Calu3 (cell line): ENCODE results near the gene PIEZO2. TPM values are rescaled to one million over a fixed set of nuclear protein-coding genes. Genes with fewer than 3 reads are reported as not detected.

ENCODE experiments used
- BruUV-seq: library from RNA; stranded (reverse); fragments of 400-500 nt; replicated peaks from 2 replicates; lab custom pipeline; 2021; lab: Mats Ljungman, UMichigan
- CTCF ChIA-PET: fragments of 300-600 bp; sonication (Branson Sonifier 250); formaldehyde crosslinking; loops from one replicate; lab custom pipeline; 2022; ENCODE audit warnings: antibody characterized with exemption; lab: Charles Lee
- DNase-seq: peaks from one replicate; pipeline ENCODE4 v3.0.0; 2022
- H3K27ac Mint-ChIP-seq: one replicate; pipeline ENCODE4 v1.8.0; 2022; ENCODE audit warnings: mixed read lengths; ENCODE audit not compliant: unreplicated experiment
- H3K27me3 Mint-ChIP-seq: one replicate; pipeline ENCODE4 v1.8.0; 2022; ENCODE audit warnings: mixed read lengths; ENCODE audit not compliant: unreplicated experiment
- H3K36me3 Mint-ChIP-seq: one replicate; pipeline ENCODE4 v1.8.0; 2022; ENCODE audit warnings: mild to moderate bottlenecking, moderate library complexity, mixed read lengths; ENCODE audit not compliant: insufficient read depth, unreplicated experiment
- H3K4me1 Mint-ChIP-seq: one replicate; pipeline ENCODE4 v1.8.0; 2022; ENCODE audit warnings: mild to moderate bottlenecking, low read depth, mixed read lengths; ENCODE audit not compliant: unreplicated experiment
- H3K4me3 Mint-ChIP-seq: one replicate; pipeline ENCODE4 v1.8.0; 2022; ENCODE audit warnings: mild to moderate bottlenecking, low read depth, moderate library complexity, mixed read lengths; ENCODE audit not compliant: unreplicated experiment
- H3K9me3 Mint-ChIP-seq: one replicate; pipeline ENCODE4 v1.8.0; 2022; ENCODE audit warnings: low read depth, mixed read lengths; ENCODE audit not compliant: unreplicated experiment
- CTCF ChIP-seq: fragments of 200-600 bp; IDR thresholded peaks from one replicate; pipeline ENCODE4 v1.8.0; 2022; ENCODE audit warnings: antibody characterized with exemption; ENCODE audit not compliant: unreplicated experiment
- intact Hi-C: fragments of 100-400 bp; cut with micrococcal nuclease; formaldehyde crosslinking; loops from one replicate; pipeline ENCODE4 v1.10.0; 2022; ENCODE audit not compliant: unreplicated experiment
- total RNA-seq: library from RNA; stranded (reverse); gene quantifications from 2 replicates; pipeline ENCODE4 v1.2.3, GENCODE V29; 2022

PIEZO2 gene
- total RNA-seq, 1 experiment from 2014 or later, result 0.24 TPM

GRCh38 chr18:11066038-11066437 is 83.3 kb downstream of the PIEZO2 start:
- H3K27ac Mint-ChIP-seq, result no peak overlapping the region
- CTCF ChIA-PET, result no interaction called here
- DNase-seq, result no peak
- H3K36me3 Mint-ChIP-seq, result no peaks in the 10 kb centered on the region
- H3K9me3 Mint-ChIP-seq, result no peaks in the 10 kb centered on the region
- TF ChIP-seq CTCF, result no peak
- intact Hi-C loops, result no loop called here
- no peaks in the 10 kb centered on the region for H3K27me3 Mint-ChIP-seq
- no peak overlapping the region for H3K4me3 Mint-ChIP-seq
- BruUV-seq, result no TSS peak
- no peaks in the 10 kb centered on the region for H3K4me1 Mint-ChIP-seq

- CTCF ChIA-PET, result no interaction called here
- no peak overlapping the region for H3K27ac Mint-ChIP-seq
- H3K36me3 Mint-ChIP-seq, result no peaks in the 10 kb centered on the region
- no peak for DNase-seq
- no peaks in the 10 kb centered on the region for H3K4me1 Mint-ChIP-seq
- H3K27me3 Mint-ChIP-seq, result no peaks in the 10 kb centered on the region
- BruUV-seq, result no TSS peak
- TF ChIP-seq CTCF, result no peak
- H3K4me3 Mint-ChIP-seq, result no peak overlapping the region
- intact Hi-C loops, result no loop called here
- H3K9me3 Mint-ChIP-seq, result peaks cover 2% of the 10 kb centered on the region
Measured at GRCh38 chr18:11064727-11065460, 84.5 kb downstream of the PIEZO2 start.

GRCh38 chr18:11064106-11064505 is 85.3 kb downstream of the PIEZO2 start:
- BruUV-seq, result no TSS peak
- no peak for DNase-seq
- Mint-ChIP-seq H3K4me1 (no peaks in the 10 kb centered on the region), H3K4me3 (no peak overlapping the region), H3K27ac (no peak overlapping the region), H3K9me3 (peaks cover 2% of the 10 kb centered on the region), H3K27me3 (no peaks in the 10 kb centered on the region), H3K36me3 (no peaks in the 10 kb centered on the region)
- CTCF ChIA-PET, result no interaction called here
- intact Hi-C loops, result no loop called here
- no peak for TF ChIP-seq CTCF

- Mint-ChIP-seq H3K27ac (no peak overlapping the region), H3K4me3 (no peak overlapping the region), H3K9me3 (peaks cover 2% of the 10 kb centered on the region), H3K4me1 (no peaks in the 10 kb centered on the region), H3K27me3 (no peaks in the 10 kb centered on the region), H3K36me3 (no peaks in the 10 kb centered on the region)
- TF ChIP-seq CTCF, result no peak
- intact Hi-C loops, result no loop called here
- CTCF ChIA-PET, result interaction anchor here (0.7 kb wide), 1 partner anchor 157 kb away, joined by 5 read pairs; no protein-coding TSS in a partner anchor
- DNase-seq, result no peak
- no TSS peak for BruUV-seq
Measured at GRCh38 chr18:11055721-11056120, 93.6 kb downstream of the PIEZO2 start.
